Stromal cell of bone marrow (primary cell): ENCODE measurements around the gene VAC14.

Source experiments
- DNase-seq: peaks from one replicate; pipeline ENCODE4 v3.0.0-alpha.2; 2012; ENCODE audit warnings: low read depth

VAC14 gene

GRCh38 chr16:70642633-70643032 lies 158.3 kb downstream of the VAC14 start:
- no peak for DNase-seq

- DNase-seq = no peak
Measured at GRCh38 chr16:70638814-70639792, 161.9 kb downstream of the VAC14 start.
